Thoracic aorta (tissue), 2 donors: ENCODE measurements around the gene ATP1A3. TPM values are rescaled to one million over a fixed set of nuclear protein-coding genes. Genes with fewer than 3 reads are reported as not detected.

Experiments
- ATAC-seq: fragments of 150-250 bp; one replicate; pipeline ENCODE4 v1.8.0; 2017; ENCODE audit warnings: low read depth; ENCODE audit not compliant: insufficient number of reproducible peaks, low FRiP score
- DNase-seq: peaks from one replicate; pipeline ENCODE4 v3.0.0-alpha.2; 2020; ENCODE audit warnings: low spot score
- H3K27ac ChIP-seq, 2 donors: fragments of 200-600 bp; sonication (generic); 1 replicate in 1 of 2; 2 replicates in 1 of 2; pipeline ENCODE4 v1.5.1; 2016; ENCODE audit warnings: mild to moderate bottlenecking in 2 of 2, moderate library complexity in 2 of 2
- H3K27me3 ChIP-seq: fragments of 200-600 bp; sonication (generic); replicated peaks from 2 replicates; pipeline ENCODE4 v1.6.0; 2016; ENCODE audit warnings: mild to moderate bottlenecking; ENCODE audit not compliant: insufficient read depth
- H3K36me3 ChIP-seq: fragments of 200-600 bp; sonication (generic); one replicate; pipeline ENCODE4 v1.5.1; 2016
- H3K4me1 ChIP-seq, 2 donors: fragments of 200-600 bp; sonication (generic); 1 replicate in 1 of 2; 2 replicates in 1 of 2; pipeline versions ENCODE4 v1.5.1 to v1.6.0; 2016; ENCODE audit warnings: low read depth in 2 of 2, mild to moderate bottlenecking in 1 of 2; ENCODE audit not compliant: control insufficient read depth in 1 of 2
- H3K4me3 ChIP-seq: fragments of 200-600 bp; sonication (generic); 2 replicates; pipeline ENCODE4 v1.5.1; 2016; ENCODE audit warnings: mild to moderate bottlenecking
- H3K9me3 ChIP-seq: fragments of 200-600 bp; sonication (generic); 2 replicates; pipeline ENCODE4 v1.5.1; 2016
- CTCF ChIP-seq: fragments of 200-600 bp; sonication (generic); IDR thresholded peaks from one replicate; pipeline ENCODE4 v1.5.1; 2019; ENCODE audit warnings: antibody characterized with exemption
- total RNA-seq, 2 donors: library from RNA; depleted of rRNA; stranded (reverse); fragments of >200 nt; gene quantifications; one replicate each; pipeline versions ENCODE4 v1.1.0 to v1.2.3, GENCODE V29; 2016

ATP1A3 gene
- total RNA-seq, 2 donors from 2014 or later: 0.14 TPM; not detected in 1

- H3K4me3 ChIP-seq: no peak overlapping the region
- H3K9me3 ChIP-seq: no peaks in the 10 kb centered on the region
- no peak for TF ChIP-seq CTCF
- DNase-seq (no peak), ATAC-seq (no peak)
- H3K36me3 ChIP-seq: no peaks in the 10 kb centered on the region
- H3K4me1 ChIP-seq: no peaks in the 10 kb centered on the region
- H3K27me3 ChIP-seq: no peaks in the 10 kb centered on the region
- no peak overlapping the region for H3K27ac ChIP-seq
Measured at GRCh38 chr19:41978470-41978869, 15.6 kb downstream of the ATP1A3 start.

- no peak for TF ChIP-seq CTCF
- ATAC-seq (no peak), DNase-seq (no peak)
Measured at GRCh38 chr19:41977916-41978315, 16.1 kb downstream of the ATP1A3 start.

GRCh38 chr19:41974652-41975051, 19.4 kb downstream of the ATP1A3 start:
- no peaks in the 10 kb centered on the region for H3K9me3 ChIP-seq
- no peak for DNase-seq
- H3K36me3 ChIP-seq: no peaks in the 10 kb centered on the region
- H3K4me3 ChIP-seq: no peak overlapping the region
- no peaks in the 10 kb centered on the region for H3K4me1 ChIP-seq
- no peak for TF ChIP-seq CTCF
- no peak overlapping the region for H3K27ac ChIP-seq
- no peaks in the 10 kb centered on the region for H3K27me3 ChIP-seq
- no peak for ATAC-seq

More at GRCh38 chr19:41977916-41978315, 16.1 kb downstream of the ATP1A3 start:
- Histone ChIP-seq H3K36me3 (no peaks in the 10 kb centered on the region), H3K4me3 (no peak overlapping the region), H3K27me3 (no peaks in the 10 kb centered on the region), H3K4me1 (no peaks in the 10 kb centered on the region), H3K9me3 (no peaks in the 10 kb centered on the region), H3K27ac (no peak overlapping the region)

GRCh38 chr19:41971363-41971762, 22.7 kb downstream of the ATP1A3 start:
- H3K4me3 ChIP-seq: no peak overlapping the region
- no peaks in the 10 kb centered on the region for H3K36me3 ChIP-seq
- ATAC-seq (no peak), DNase-seq (no peak)
- no peaks in the 10 kb centered on the region for H3K4me1 ChIP-seq
- no peaks in the 10 kb centered on the region for H3K9me3 ChIP-seq
- H3K27ac ChIP-seq: no peak overlapping the region
- no peaks in the 10 kb centered on the region for H3K27me3 ChIP-seq
- TF ChIP-seq CTCF: no peak

GRCh38 chr19:41969772-41970458, 24.1 kb downstream of the ATP1A3 start:
- no peak overlapping the region for H3K4me3 ChIP-seq
- no peaks in the 10 kb centered on the region for H3K9me3 ChIP-seq
- TF ChIP-seq CTCF: no peak
- no peaks in the 10 kb centered on the region for H3K36me3 ChIP-seq
- H3K27ac ChIP-seq: no peak overlapping the region
- H3K27me3 ChIP-seq: no peaks in the 10 kb centered on the region
- ATAC-seq (no peak), DNase-seq (no peak)
- H3K4me1 ChIP-seq: no peaks in the 10 kb centered on the region
